HepG2 (cell line): ENCODE data around the gene NELFB. TPM values are rescaled to one million over a fixed set of nuclear protein-coding genes. Genes with fewer than 3 reads are reported as not detected.
A peak's percentile ranks its signal among the peaks of the same experiment; 100 is the strongest.

Source experiments
- GMEB2 ChIP-seq: IDR thresholded peaks from 2 replicates; pipeline ENCODE4 v1.6.1; 2016; ENCODE audit warnings: missing biosample characterization, missing genetic modification reagents, low read depth
- ISL2 ChIP-seq: sonication (generic); formaldehyde crosslinking; IDR thresholded peaks from 2 replicates; pipeline ENCODE4 v1.5.0; 2020; ENCODE audit warnings: missing genetic modification reagents
- NFE2 ChIP-seq: sonication (generic); formaldehyde crosslinking; IDR thresholded peaks from 2 replicates; pipeline ENCODE4 v1.4.0; 2020; ENCODE audit warnings: missing genetic modification reagents
- ONECUT2 ChIP-seq: sonication (generic); formaldehyde crosslinking; IDR thresholded peaks from 2 replicates; pipeline ENCODE4 v1.4.0; 2020; ENCODE audit warnings: missing genetic modification reagents
- SMARCC2 ChIP-seq: fragments of 450-650 bp; IDR thresholded peaks from 2 replicates; pipeline ENCODE4 v1.6.1; 2017; ENCODE audit warnings: antibody characterized with exemption, mild to moderate bottlenecking
- SNRNP70 ChIP-seq: fragments of 200-400 bp; formaldehyde crosslinking; IDR thresholded peaks from 2 replicates; pipeline ENCODE4 v1.6.1; 2017; ENCODE audit warnings: mild to moderate bottlenecking, low read depth, low read length, moderate library complexity
- TBP ChIP-seq: sonication (generic); formaldehyde crosslinking; IDR thresholded peaks from 2 replicates; pipeline ENCODE4 v1.5.0; 2020; ENCODE audit warnings: missing genetic modification reagents
- THAP11 ChIP-seq: IDR thresholded peaks from 2 replicates; pipeline ENCODE4 v1.6.1; 2016; ENCODE audit warnings: missing biosample characterization, missing genetic modification reagents
- ZNF12 ChIP-seq: sonication (generic); formaldehyde crosslinking; IDR thresholded peaks from 2 replicates; pipeline ENCODE4 v1.5.0; 2020; ENCODE audit warnings: missing genetic modification reagents
- ZNF251 ChIP-seq: sonication (generic); formaldehyde crosslinking; IDR thresholded peaks from 2 replicates; pipeline ENCODE4 v1.9.0; 2021; ENCODE audit warnings: mild to moderate bottlenecking, missing genetic modification reagents
- ZNF362 ChIP-seq: sonication (generic); formaldehyde crosslinking; IDR thresholded peaks from 2 replicates; pipeline ENCODE4 v1.4.0; 2020; ENCODE audit warnings: missing genetic modification reagents, mild to moderate bottlenecking, borderline replicate concordance
- polyA plus RNA-seq, 8 experiments: library from polyadenylated mRNA; depleted of rRNA in 3 of 8; stranded (reverse) in 7 of 8; unstranded in 1 of 8; fragments of >200 nt; fragmentation: Illumina TruSeq in 4 of 8; extraction: Trizol in 4 of 8; gene quantifications; 2 replicates each; pipeline versions ENCODE4 v1.2.1 to v1.2.3, GENCODE V29; 2011 to 2016; ENCODE audit warnings: low read depth in 4 of 8, missing spikeins in 1 of 8, mixed read lengths in 1 of 8; ENCODE audit not compliant: insufficient read depth in 1 of 8
- total RNA-seq, 5 experiments: library from RNA; depleted of rRNA; stranded (reverse); fragments of >200 nt; fragmentation: Illumina TruSeq; extraction: Trizol; gene quantifications; 2 replicates each; pipeline ENCODE4 v1.2.3, GENCODE V29; 2016; ENCODE audit warnings: low read depth in 1 of 5
- TF ChIP-seq, protein P1 (sequence below): sonication (generic); formaldehyde crosslinking; IDR thresholded peaks from 2 replicates; pipeline ENCODE4 v1.5.1; 2020; ENCODE audit warnings: missing genetic modification reagents, mild to moderate bottlenecking, borderline replicate concordance
- TF ChIP-seq, protein P2 (sequence below): sonication (generic); formaldehyde crosslinking; IDR thresholded peaks from 2 replicates; pipeline ENCODE4 v1.9.0; 2022; ENCODE audit warnings: missing genetic modification reagents, mild to moderate bottlenecking, borderline replicate concordance
- TF ChIP-seq, protein P3 (sequence below): sonication (generic); formaldehyde crosslinking; conservative IDR thresholded peaks from 2 replicates; pipeline ENCODE4 v1.8.0; 2022; ENCODE audit warnings: mild to moderate bottlenecking, moderate library complexity, missing genetic modification reagents
- TF ChIP-seq, protein P4 (sequence below): sonication (generic); formaldehyde crosslinking; IDR thresholded peaks from 2 replicates; pipeline ENCODE4 v1.5.1; 2020; ENCODE audit warnings: mild to moderate bottlenecking, missing genetic modification reagents, moderate library complexity

Gene NELFB
- total and polyA plus RNA-seq, 2 of the 13 experiments (the other 11 are each of a cell fraction or from before 2014, with no cell fraction given) = 26.5 to 45.8 TPM

DNA sequence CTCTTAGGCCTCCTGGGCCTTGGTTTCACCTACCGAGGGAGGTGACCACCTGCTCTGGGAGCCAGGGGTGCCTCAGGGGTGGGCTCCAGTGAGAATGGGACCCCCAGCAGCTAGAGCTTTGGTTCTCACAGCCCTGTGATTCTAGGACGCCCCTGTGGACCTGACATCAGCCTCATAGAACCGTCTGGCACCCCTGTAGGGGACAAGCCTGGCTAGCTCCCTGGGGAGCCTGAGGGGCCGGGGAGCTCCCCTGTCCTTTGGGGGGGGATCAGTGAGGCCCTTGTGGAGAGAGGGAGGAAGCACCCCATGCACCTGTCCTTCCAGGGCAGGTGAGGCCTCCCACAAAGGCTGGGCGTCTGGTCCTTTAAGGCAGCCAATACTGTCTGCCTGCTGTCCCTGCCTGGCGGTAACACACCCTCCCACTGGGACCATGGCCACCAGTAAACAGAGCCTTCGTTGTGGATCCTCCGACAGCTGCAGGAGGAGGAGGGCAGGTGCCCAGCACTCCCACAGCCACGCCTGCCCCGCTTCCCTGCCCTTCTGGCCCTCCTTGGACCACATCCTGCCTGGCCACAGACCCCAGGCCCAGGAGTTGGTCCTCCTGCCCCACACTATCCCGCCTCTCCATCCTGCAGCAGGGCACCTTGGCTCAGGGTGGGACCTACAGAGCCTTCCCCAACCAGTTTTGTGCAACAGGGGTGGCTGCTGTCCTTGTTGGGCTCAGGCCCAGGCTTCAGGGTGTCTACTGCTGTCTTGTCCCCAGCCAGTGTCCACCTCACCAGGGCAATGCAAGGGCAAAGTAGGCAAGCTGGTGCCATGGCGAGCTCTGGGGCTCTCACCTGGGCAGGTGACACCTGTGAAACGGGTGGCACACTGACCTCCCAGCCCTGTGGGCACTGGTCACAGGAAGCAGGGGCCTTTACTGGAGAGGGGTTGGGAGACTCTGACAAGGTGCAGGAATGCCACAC is 17.1 kb upstream of the NELFB start (continued):
- TF ChIP-seq, protein P1, sequence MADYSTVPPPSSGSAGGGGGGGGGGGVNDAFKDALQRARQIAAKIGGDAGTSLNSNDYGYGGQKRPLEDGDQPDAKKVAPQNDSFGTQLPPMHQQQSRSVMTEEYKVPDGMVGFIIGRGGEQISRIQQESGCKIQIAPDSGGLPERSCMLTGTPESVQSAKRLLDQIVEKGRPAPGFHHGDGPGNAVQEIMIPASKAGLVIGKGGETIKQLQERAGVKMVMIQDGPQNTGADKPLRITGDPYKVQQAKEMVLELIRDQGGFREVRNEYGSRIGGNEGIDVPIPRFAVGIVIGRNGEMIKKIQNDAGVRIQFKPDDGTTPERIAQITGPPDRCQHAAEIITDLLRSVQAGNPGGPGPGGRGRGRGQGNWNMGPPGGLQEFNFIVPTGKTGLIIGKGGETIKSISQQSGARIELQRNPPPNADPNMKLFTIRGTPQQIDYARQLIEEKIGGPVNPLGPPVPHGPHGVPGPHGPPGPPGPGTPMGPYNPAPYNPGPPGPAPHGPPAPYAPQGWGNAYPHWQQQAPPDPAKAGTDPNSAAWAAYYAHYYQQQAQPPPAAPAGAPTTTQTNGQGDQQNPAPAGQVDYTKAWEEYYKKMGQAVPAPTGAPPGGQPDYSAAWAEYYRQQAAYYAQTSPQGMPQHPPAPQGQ (CRISPR knock-in tag) = no peak
- TF ChIP-seq THAP11 = no peak
- TF ChIP-seq, protein P2, sequence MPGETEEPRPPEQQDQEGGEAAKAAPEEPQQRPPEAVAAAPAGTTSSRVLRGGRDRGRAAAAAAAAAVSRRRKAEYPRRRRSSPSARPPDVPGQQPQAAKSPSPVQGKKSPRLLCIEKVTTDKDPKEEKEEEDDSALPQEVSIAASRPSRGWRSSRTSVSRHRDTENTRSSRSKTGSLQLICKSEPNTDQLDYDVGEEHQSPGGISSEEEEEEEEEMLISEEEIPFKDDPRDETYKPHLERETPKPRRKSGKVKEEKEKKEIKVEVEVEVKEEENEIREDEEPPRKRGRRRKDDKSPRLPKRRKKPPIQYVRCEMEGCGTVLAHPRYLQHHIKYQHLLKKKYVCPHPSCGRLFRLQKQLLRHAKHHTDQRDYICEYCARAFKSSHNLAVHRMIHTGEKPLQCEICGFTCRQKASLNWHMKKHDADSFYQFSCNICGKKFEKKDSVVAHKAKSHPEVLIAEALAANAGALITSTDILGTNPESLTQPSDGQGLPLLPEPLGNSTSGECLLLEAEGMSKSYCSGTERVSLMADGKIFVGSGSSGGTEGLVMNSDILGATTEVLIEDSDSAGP (CRISPR knock-in tag) = peak; percentile 96
- no peak for TF ChIP-seq ZNF251 (CRISPR knock-in tag)
- TF ChIP-seq NFE2 (CRISPR knock-in tag) = no peak
- TF ChIP-seq ISL2 = no peak
- no peak for TF ChIP-seq ZNF12 (CRISPR knock-in tag)
- no peak for TF ChIP-seq TBP (CRISPR knock-in tag)
- TF ChIP-seq SNRNP70 = no peak
- no peak for TF ChIP-seq GMEB2
- no peak for TF ChIP-seq ONECUT2 (CRISPR knock-in tag)
- TF ChIP-seq, protein P3, sequence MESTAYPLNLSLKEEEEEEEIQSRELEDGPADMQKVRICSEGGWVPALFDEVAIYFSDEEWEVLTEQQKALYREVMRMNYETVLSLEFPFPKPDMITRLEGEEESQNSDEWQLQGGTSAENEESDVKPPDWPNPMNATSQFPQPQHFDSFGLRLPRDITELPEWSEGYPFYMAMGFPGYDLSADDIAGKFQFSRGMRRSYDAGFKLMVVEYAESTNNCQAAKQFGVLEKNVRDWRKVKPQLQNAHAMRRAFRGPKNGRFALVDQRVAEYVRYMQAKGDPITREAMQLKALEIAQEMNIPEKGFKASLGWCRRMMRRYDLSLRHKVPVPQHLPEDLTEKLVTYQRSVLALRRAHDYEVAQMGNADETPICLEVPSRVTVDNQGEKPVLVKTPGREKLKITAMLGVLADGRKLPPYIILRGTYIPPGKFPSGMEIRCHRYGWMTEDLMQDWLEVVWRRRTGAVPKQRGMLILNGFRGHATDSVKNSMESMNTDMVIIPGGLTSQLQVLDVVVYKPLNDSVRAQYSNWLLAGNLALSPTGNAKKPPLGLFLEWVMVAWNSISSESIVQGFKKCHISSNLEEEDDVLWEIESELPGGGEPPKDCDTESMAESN (CRISPR knock-in tag) = no peak
- TF ChIP-seq, protein P4, sequence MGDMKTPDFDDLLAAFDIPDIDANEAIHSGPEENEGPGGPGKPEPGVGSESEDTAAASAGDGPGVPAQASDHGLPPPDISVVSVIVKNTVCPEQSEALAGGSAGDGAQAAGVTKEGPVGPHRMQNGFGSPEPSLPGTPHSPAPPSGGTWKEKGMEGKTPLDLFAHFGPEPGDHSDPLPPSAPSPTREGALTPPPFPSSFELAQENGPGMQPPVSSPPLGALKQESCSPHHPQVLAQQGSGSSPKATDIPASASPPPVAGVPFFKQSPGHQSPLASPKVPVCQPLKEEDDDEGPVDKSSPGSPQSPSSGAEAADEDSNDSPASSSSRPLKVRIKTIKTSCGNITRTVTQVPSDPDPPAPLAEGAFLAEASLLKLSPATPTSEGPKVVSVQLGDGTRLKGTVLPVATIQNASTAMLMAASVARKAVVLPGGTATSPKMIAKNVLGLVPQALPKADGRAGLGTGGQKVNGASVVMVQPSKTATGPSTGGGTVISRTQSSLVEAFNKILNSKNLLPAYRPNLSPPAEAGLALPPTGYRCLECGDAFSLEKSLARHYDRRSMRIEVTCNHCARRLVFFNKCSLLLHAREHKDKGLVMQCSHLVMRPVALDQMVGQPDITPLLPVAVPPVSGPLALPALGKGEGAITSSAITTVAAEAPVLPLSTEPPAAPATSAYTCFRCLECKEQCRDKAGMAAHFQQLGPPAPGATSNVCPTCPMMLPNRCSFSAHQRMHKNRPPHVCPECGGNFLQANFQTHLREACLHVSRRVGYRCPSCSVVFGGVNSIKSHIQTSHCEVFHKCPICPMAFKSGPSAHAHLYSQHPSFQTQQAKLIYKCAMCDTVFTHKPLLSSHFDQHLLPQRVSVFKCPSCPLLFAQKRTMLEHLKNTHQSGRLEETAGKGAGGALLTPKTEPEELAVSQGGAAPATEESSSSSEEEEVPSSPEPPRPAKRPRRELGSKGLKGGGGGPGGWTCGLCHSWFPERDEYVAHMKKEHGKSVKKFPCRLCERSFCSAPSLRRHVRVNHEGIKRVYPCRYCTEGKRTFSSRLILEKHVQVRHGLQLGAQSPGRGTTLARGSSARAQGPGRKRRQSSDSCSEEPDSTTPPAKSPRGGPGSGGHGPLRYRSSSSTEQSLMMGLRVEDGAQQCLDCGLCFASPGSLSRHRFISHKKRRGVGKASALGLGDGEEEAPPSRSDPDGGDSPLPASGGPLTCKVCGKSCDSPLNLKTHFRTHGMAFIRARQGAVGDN (CRISPR knock-in tag) = peak; percentile 44; the same call in 1 of the 2 replicates
- TF ChIP-seq SMARCC2 = no peak
- TF ChIP-seq ZNF362 (CRISPR knock-in tag) = no peak
